Mesothelial cell of epicardium (in vitro differentiated cells): Measurements from ENCODE around the gene SFRP5. TPM values are rescaled to one million over a fixed set of nuclear protein-coding genes. Genes with fewer than 3 reads are reported as not detected.

ENCODE experiments used
- DNase-seq, 2 experiments: peaks; one replicate each; pipeline ENCODE4 v3.0.0; 2021; ENCODE audit warnings: low spot score in 2 of 2; ENCODE audit not compliant: unreplicated experiment in 2 of 2
- H3K27ac Mint-ChIP-seq: 2 replicates; pipeline ENCODE4 v1.8.0; 2021; ENCODE audit warnings: mixed read lengths
- H3K27me3 Mint-ChIP-seq: 2 replicates; pipeline ENCODE4 v1.8.0; 2021; ENCODE audit warnings: low read depth, mixed read lengths
- H3K36me3 Mint-ChIP-seq: 2 replicates; pipeline ENCODE4 v1.8.0; 2021; ENCODE audit warnings: mixed read lengths
- H3K4me1 Mint-ChIP-seq: 2 replicates; pipeline ENCODE4 v1.8.0; 2021; ENCODE audit warnings: mixed read lengths
- H3K4me3 Mint-ChIP-seq: 2 replicates; pipeline ENCODE4 v1.8.0; 2021; ENCODE audit warnings: mild to moderate bottlenecking, moderate library complexity, mixed read lengths
- H3K9me3 Mint-ChIP-seq: 2 replicates; pipeline ENCODE4 v1.8.0; 2021; ENCODE audit warnings: mixed read lengths
- total RNA-seq: library from RNA; stranded (reverse); gene quantifications from 3 replicates; pipeline ENCODE4 v1.2.1, GENCODE V29; 2021
- TF ChIP-seq, protein P1 (sequence below): fragments of 200-600 bp; sonication (generic); IDR thresholded peaks from one replicate; pipeline ENCODE4 v1.5.0; 2021; ENCODE audit warnings: antibody characterized with exemption; ENCODE audit not compliant: unreplicated experiment

SFRP5 gene
- total RNA-seq, 1 donor from 2014 or later, result 0.69 TPM

DNA sequence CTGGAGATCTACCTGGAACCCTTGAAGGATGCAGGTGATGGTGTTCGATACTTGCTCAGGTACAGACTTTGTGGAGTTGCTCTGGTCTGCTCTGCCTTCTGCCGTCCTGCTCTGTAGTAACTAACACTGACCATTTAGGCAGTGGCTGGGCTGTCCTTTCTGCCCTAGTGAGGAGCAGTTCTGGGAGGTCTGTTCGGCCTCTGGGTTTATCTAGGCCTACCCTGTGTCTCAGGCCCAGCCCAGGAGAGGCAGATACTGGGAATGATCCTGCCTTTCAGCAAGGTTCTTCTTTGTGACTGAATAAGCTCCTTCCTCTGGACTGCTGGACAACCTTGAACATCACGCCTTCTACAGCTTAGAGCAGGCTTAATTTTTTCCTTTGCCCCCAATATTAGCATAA, 33.2 kb downstream of the SFRP5 start:
- peaks cover 11% of the 10 kb centered on the region for H3K27me3 Mint-ChIP-seq
- H3K9me3 Mint-ChIP-seq, result no peaks in the 10 kb centered on the region
- peaks cover 10% of the 10 kb centered on the region for H3K36me3 Mint-ChIP-seq
- H3K4me1 Mint-ChIP-seq, result peaks cover 15% of the 10 kb centered on the region
- peak overlapping the region; percentile 97 for H3K4me3 Mint-ChIP-seq
- no peak for DNase-seq
- H3K27ac Mint-ChIP-seq, result no peak overlapping the region
- TF ChIP-seq, protein P1, sequence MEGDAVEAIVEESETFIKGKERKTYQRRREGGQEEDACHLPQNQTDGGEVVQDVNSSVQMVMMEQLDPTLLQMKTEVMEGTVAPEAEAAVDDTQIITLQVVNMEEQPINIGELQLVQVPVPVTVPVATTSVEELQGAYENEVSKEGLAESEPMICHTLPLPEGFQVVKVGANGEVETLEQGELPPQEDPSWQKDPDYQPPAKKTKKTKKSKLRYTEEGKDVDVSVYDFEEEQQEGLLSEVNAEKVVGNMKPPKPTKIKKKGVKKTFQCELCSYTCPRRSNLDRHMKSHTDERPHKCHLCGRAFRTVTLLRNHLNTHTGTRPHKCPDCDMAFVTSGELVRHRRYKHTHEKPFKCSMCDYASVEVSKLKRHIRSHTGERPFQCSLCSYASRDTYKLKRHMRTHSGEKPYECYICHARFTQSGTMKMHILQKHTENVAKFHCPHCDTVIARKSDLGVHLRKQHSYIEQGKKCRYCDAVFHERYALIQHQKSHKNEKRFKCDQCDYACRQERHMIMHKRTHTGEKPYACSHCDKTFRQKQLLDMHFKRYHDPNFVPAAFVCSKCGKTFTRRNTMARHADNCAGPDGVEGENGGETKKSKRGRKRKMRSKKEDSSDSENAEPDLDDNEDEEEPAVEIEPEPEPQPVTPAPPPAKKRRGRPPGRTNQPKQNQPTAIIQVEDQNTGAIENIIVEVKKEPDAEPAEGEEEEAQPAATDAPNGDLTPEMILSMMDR, result no peak

DNA sequence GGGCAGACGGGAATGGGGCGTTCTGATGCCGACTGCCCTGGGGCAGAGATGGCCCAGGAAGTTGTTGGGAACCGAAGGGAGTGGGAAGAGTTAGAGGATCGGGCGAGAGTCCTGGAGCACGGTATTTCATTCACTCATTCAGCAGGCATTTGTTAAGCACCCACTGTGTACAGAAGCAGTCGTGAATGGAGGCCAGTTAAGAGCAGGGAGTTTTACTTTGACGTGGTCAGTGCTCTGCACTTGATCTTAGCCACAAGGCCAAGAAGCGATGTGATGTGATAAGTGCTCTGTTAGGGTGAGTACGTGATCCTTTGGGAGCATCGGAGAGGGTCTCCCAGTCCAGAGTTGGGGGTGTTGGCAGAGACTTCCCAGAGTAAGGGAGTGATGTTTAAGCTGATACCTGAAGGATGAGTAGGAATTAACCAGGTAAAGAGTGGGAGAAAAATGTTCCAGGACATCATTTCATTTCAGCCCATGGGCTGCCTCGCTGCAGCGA, 34.0 kb downstream of the SFRP5 start:
- peaks cover 15% of the 10 kb centered on the region for H3K4me1 Mint-ChIP-seq

GRCh38 chr10:97736902-97737769, 34.7 kb downstream of the SFRP5 start, which contains the start of gene ZFYVE27:
Gene ZFYVE27, plus strand, starts transcription at chr10:97737128. Its CDS starts 1,350 bp downstream, at chr10:97738478.
- peak within 1 kb of the TSS; percentile 97 for H3K4me3 Mint-ChIP-seq
- peaks cover 10% of the 10 kb centered on the region for H3K36me3 Mint-ChIP-seq
- peaks cover 11% of the 10 kb centered on the region for H3K27me3 Mint-ChIP-seq
- TF ChIP-seq, protein P1, result no peak
- H3K4me1 Mint-ChIP-seq, result peaks cover 15% of the 10 kb centered on the region
- H3K9me3 Mint-ChIP-seq, result no peaks in the 10 kb centered on the region
- peak within 1 kb of the TSS; percentile 98 for H3K27ac Mint-ChIP-seq
- peak; percentile 95 to 99 for DNase-seq

More for the DNA sequence above, 34.0 kb downstream of the SFRP5 start:
- peak overlapping the region; percentile 90 for H3K27ac Mint-ChIP-seq
- H3K27me3 Mint-ChIP-seq, result peaks cover 11% of the 10 kb centered on the region
- H3K36me3 Mint-ChIP-seq, result peaks cover 10% of the 10 kb centered on the region
- H3K4me3 Mint-ChIP-seq, result peak overlapping the region; percentile 97
- no peaks in the 10 kb centered on the region for H3K9me3 Mint-ChIP-seq
- no peak for DNase-seq
- TF ChIP-seq, protein P1, result no peak

- H3K27ac Mint-ChIP-seq, result peak overlapping the region; percentile 98
These were observed 35.3 kb downstream of the SFRP5 start for GRCh38 chr10:97736403-97736901.

GRCh38 chr10:97734021-97734420, 37.8 kb downstream of the SFRP5 start:
- peaks cover 15% of the 10 kb centered on the region for H3K4me1 Mint-ChIP-seq
- no peak overlapping the region for H3K27ac Mint-ChIP-seq
- no peak for DNase-seq
- no peaks in the 10 kb centered on the region for H3K36me3 Mint-ChIP-seq
- peaks cover 11% of the 10 kb centered on the region for H3K27me3 Mint-ChIP-seq
- TF ChIP-seq, protein P1, result no peak
- H3K9me3 Mint-ChIP-seq, result no peaks in the 10 kb centered on the region
- no peak overlapping the region for H3K4me3 Mint-ChIP-seq

More at GRCh38 chr10:97736403-97736901, 35.3 kb downstream of the SFRP5 start:
- Mint-ChIP-seq H3K4me3 (peak overlapping the region; percentile 97), H3K9me3 (no peaks in the 10 kb centered on the region), H3K27me3 (peaks cover 11% of the 10 kb centered on the region), H3K4me1 (peaks cover 15% of the 10 kb centered on the region), H3K36me3 (peaks cover 10% of the 10 kb centered on the region)
- DNase-seq, result no peak
- TF ChIP-seq, protein P1, result no peak
